Measurements from ENCODE around the gene DRD4.

The DRD4 gene

DNA sequence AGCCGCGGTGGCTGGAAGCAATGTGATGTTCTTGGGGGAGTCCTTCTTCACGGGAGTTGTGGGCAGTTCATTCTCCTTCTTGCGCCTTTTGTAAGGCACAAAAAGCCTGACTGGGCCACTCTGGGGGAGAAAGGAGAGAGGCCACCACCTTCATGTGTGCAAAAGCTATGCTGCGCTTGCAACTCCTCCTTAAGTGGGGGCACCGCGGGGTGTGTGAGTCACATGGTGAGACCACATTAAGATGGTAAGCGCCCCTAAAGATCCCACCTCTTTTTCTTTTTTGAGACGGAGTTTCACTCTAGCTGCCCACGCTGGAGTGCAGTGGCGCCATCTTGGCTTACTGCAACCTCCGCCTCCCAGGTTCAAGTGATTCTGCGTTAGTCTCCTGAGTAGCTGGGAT is 43.9 kb downstream of the DRD4 start:
- H3K79me2 ChIP-seq (ENCODE audit: control insufficient read depth, insufficient read depth, low read length, poor library complexity), result no peaks in the 10 kb centered on the region
- no peaks in the 10 kb centered on the region for H3K79me1 ChIP-seq (ENCODE audit: low read length)
- H3K27me3 ChIP-seq (ENCODE audit: insufficient read depth, low read length), result no peaks in the 10 kb centered on the region
- H3K14ac ChIP-seq (ENCODE audit: low read length), result no peak overlapping the region
- H2AK5ac ChIP-seq (ENCODE audit: low read length), result no peak overlapping the region
- H2BK120ac ChIP-seq (ENCODE audit: insufficient read depth, low read length, poor library complexity), result no peak overlapping the region
- no peak overlapping the region for H2AFZ ChIP-seq (ENCODE audit: insufficient read depth, low read length, poor library complexity)
- H2BK5ac ChIP-seq (ENCODE audit: low read depth, low read length, poor library complexity), result no peak overlapping the region
- DNase-seq, result no peak
- no peak overlapping the region for H4K8ac ChIP-seq (ENCODE audit: low read depth, low read length)
- no peak overlapping the region for H3K4ac ChIP-seq (ENCODE audit: low read depth, low read length)
- H4K12ac ChIP-seq (ENCODE audit: low read depth, low read length), result no peak overlapping the region
- H3K23ac ChIP-seq (ENCODE audit: low read length), result no peak overlapping the region
- H3K4me1 ChIP-seq (ENCODE audit: control insufficient read depth in 1 of 2, insufficient read depth in 2 of 2, low read length in 2 of 2), result no peaks in the 10 kb centered on the region
- no peak overlapping the region for H2BK12ac ChIP-seq (ENCODE audit: low read length)
- H3K4me2 ChIP-seq (ENCODE audit: low read length), result no peak overlapping the region
- no peak overlapping the region for H3K9ac ChIP-seq (ENCODE audit: low read length)
- no CpG with 5 or more reads among the region's 13 CpGs for WGBS (ENCODE audit: extremely low coverage, insufficient coverage, insufficient read length)
- no peak overlapping the region for H3K18ac ChIP-seq (ENCODE audit: low read length)
- H3K4me3 ChIP-seq (ENCODE audit: low read depth, low read length), result no peak overlapping the region
- no peaks in the 10 kb centered on the region for H3K9me3 ChIP-seq (ENCODE audit: insufficient read depth, low read depth, low read length)
- H3K36me3 ChIP-seq (ENCODE audit: control insufficient read depth in 1 of 2, insufficient read depth in 2 of 2, low read length in 2 of 2), result peaks cover 52 to 54% of the 10 kb centered on the region in 2 experiments
- H4K91ac ChIP-seq (ENCODE audit: low read depth, low read length), result no peak overlapping the region
- H3K27ac ChIP-seq (ENCODE audit: low read depth, low read length), result no peak overlapping the region

GRCh38 chr11:686451-687243 is 49.6 kb downstream of the DRD4 start:
- H3K79me2 ChIP-seq (ENCODE audit: control insufficient read depth, insufficient read depth, low read length, poor library complexity), result no peaks in the 10 kb centered on the region
- peaks cover 2% of the 10 kb centered on the region for H3K9me3 ChIP-seq (ENCODE audit: insufficient read depth, low read depth, low read length)
- H4K12ac ChIP-seq (ENCODE audit: low read depth, low read length), result no peak overlapping the region
- no peak overlapping the region for H3K4me2 ChIP-seq (ENCODE audit: low read length)
- no peak overlapping the region for H3K27ac ChIP-seq (ENCODE audit: low read depth, low read length)
- peaks cover 50 to 55% of the 10 kb centered on the region in 2 experiments for H3K36me3 ChIP-seq (ENCODE audit: control insufficient read depth in 1 of 2, insufficient read depth in 2 of 2, low read length in 2 of 2)
- no peak overlapping the region for H3K23ac ChIP-seq (ENCODE audit: low read length)
- H2BK120ac ChIP-seq (ENCODE audit: insufficient read depth, low read length, poor library complexity), result no peak overlapping the region
- no peak overlapping the region for H3K14ac ChIP-seq (ENCODE audit: low read length)
- no peak overlapping the region for H3K4me3 ChIP-seq (ENCODE audit: low read depth, low read length)
- no peak overlapping the region for H4K91ac ChIP-seq (ENCODE audit: low read depth, low read length)
- no peak overlapping the region for H3K18ac ChIP-seq (ENCODE audit: low read length)
- DNase-seq, result no peak
- no peak overlapping the region for H2BK12ac ChIP-seq (ENCODE audit: low read length)
- no peak overlapping the region for H2AK5ac ChIP-seq (ENCODE audit: low read length)
- no CpG with 5 or more reads among the region's 30 CpGs for WGBS (ENCODE audit: extremely low coverage, insufficient coverage, insufficient read length)
- no peaks in the 10 kb centered on the region for H3K27me3 ChIP-seq (ENCODE audit: insufficient read depth, low read length)
- no peak overlapping the region for H3K9ac ChIP-seq (ENCODE audit: low read length)
- H2AFZ ChIP-seq (ENCODE audit: insufficient read depth, low read length, poor library complexity), result no peak overlapping the region
- H3K79me1 ChIP-seq (ENCODE audit: low read length), result no peaks in the 10 kb centered on the region
- no peak overlapping the region for H4K8ac ChIP-seq (ENCODE audit: low read depth, low read length)
- no peak overlapping the region for H3K4ac ChIP-seq (ENCODE audit: low read depth, low read length)
- peaks cover 7 to 8% of the 10 kb centered on the region in 2 experiments for H3K4me1 ChIP-seq (ENCODE audit: control insufficient read depth in 1 of 2, insufficient read depth in 2 of 2, low read length in 2 of 2)
- H2BK5ac ChIP-seq (ENCODE audit: low read depth, low read length, poor library complexity), result no peak overlapping the region

- Histone ChIP-seq H2AK5ac (ENCODE audit: low read length) (no peak overlapping the region), H3K4me1 (ENCODE audit: control insufficient read depth in 1 of 2, insufficient read depth in 2 of 2, low read length in 2 of 2) (peaks cover 12 to 14% of the 10 kb centered on the region in 2 experiments), H3K14ac (ENCODE audit: low read length) (no peak overlapping the region), H3K9ac (ENCODE audit: low read length) (no peak overlapping the region), H3K27me3 (ENCODE audit: insufficient read depth, low read length) (no peaks in the 10 kb centered on the region), H4K12ac (ENCODE audit: low read depth, low read length) (no peak overlapping the region), H3K23ac (ENCODE audit: low read length) (no peak overlapping the region), H3K4ac (ENCODE audit: low read depth, low read length) (no peak overlapping the region), H3K79me2 (ENCODE audit: control insufficient read depth, insufficient read depth, low read length, poor library complexity) (peaks cover 4% of the 10 kb centered on the region), H3K4me3 (ENCODE audit: low read depth, low read length) (no peak overlapping the region), H3K9me3 (ENCODE audit: insufficient read depth, low read depth, low read length) (peaks cover 2% of the 10 kb centered on the region), H3K4me2 (ENCODE audit: low read length) (no peak overlapping the region), H4K91ac (ENCODE audit: low read depth, low read length) (no peak overlapping the region), H3K79me1 (ENCODE audit: low read length) (peaks cover under 1% of the 10 kb centered on the region), H3K36me3 (ENCODE audit: control insufficient read depth in 1 of 2, insufficient read depth in 2 of 2, low read length in 2 of 2) (peaks cover 42 to 49% of the 10 kb centered on the region in 2 experiments), H2BK120ac (ENCODE audit: insufficient read depth, low read length, poor library complexity) (no peak overlapping the region), H3K18ac (ENCODE audit: low read length) (no peak overlapping the region), H2AFZ (ENCODE audit: insufficient read depth, low read length, poor library complexity) (no peak overlapping the region), H3K27ac (ENCODE audit: low read depth, low read length) (no peak overlapping the region), H2BK12ac (ENCODE audit: low read length) (no peak overlapping the region), H2BK5ac (ENCODE audit: low read depth, low read length, poor library complexity) (no peak overlapping the region), H4K8ac (ENCODE audit: low read depth, low read length) (no peak overlapping the region)
- DNase-seq, result no peak
- WGBS (ENCODE audit: extremely low coverage, insufficient coverage, insufficient read length), result no CpG with 5 or more reads among the region's 13 CpGs
These were observed 50.7 kb downstream of the DRD4 start for GRCh38 chr11:687751-688150.

GRCh38 chr11:688681-689080 is 51.6 kb downstream of the DRD4 start:
- Histone ChIP-seq H4K91ac (ENCODE audit: low read depth, low read length) (no peak overlapping the region), H3K18ac (ENCODE audit: low read length) (no peak overlapping the region), H2AFZ (ENCODE audit: insufficient read depth, low read length, poor library complexity) (no peak overlapping the region), H2AK5ac (ENCODE audit: low read length) (no peak overlapping the region), H2BK12ac (ENCODE audit: low read length) (no peak overlapping the region), H2BK5ac (ENCODE audit: low read depth, low read length, poor library complexity) (no peak overlapping the region), H3K4me1 (ENCODE audit: control insufficient read depth in 1 of 2, insufficient read depth in 2 of 2, low read length in 2 of 2) (peaks cover 17 to 20% of the 10 kb centered on the region in 2 experiments), H3K79me1 (ENCODE audit: low read length) (peaks cover 3% of the 10 kb centered on the region), H4K8ac (ENCODE audit: low read depth, low read length) (no peak overlapping the region), H2BK120ac (ENCODE audit: insufficient read depth, low read length, poor library complexity) (no peak overlapping the region), H3K79me2 (ENCODE audit: control insufficient read depth, insufficient read depth, low read length, poor library complexity) (peaks cover 8% of the 10 kb centered on the region), H3K9ac (ENCODE audit: low read length) (no peak overlapping the region), H3K27me3 (ENCODE audit: insufficient read depth, low read length) (no peaks in the 10 kb centered on the region), H3K9me3 (ENCODE audit: insufficient read depth, low read depth, low read length) (peaks cover 2% of the 10 kb centered on the region), H3K23ac (ENCODE audit: low read length) (no peak overlapping the region), H4K12ac (ENCODE audit: low read depth, low read length) (no peak overlapping the region), H3K4ac (ENCODE audit: low read depth, low read length) (no peak overlapping the region), H3K36me3 (ENCODE audit: control insufficient read depth in 1 of 2, insufficient read depth in 2 of 2, low read length in 2 of 2) (peaks cover 41 to 44% of the 10 kb centered on the region in 2 experiments), H3K14ac (ENCODE audit: low read length) (no peak overlapping the region), H3K4me3 (ENCODE audit: low read depth, low read length) (no peak overlapping the region), H3K27ac (ENCODE audit: low read depth, low read length) (no peak overlapping the region), H3K4me2 (ENCODE audit: low read length) (no peak overlapping the region)
- DNase-seq, result no peak
- no CpG with 5 or more reads among the region's 9 CpGs for WGBS (ENCODE audit: extremely low coverage, insufficient coverage, insufficient read length)
